Activated CD4-positive, alpha-beta T cell treated with anti-CD3 and anti-CD28 coated beads for 36 hours (primary cell): ENCODE data around the gene FAM184B. TPM values are rescaled to one million over a fixed set of nuclear protein-coding genes. Genes with fewer than 3 reads are reported as not detected.
"Not testable (repeated sequence)": the region's sequence is repeated elsewhere in the genome, so short reads cannot be mapped to it uniquely, and the experiment has no call there.

Experiments
- ATAC-seq: fragments of 200-7000 bp; cut with Tn5 transposase; one replicate; pipeline ENCODE4 v1.10.0; 2021; ENCODE audit warnings: mild to moderate bottlenecking, moderate library complexity
- CTCF ChIA-PET: fragments of 350-600 bp; sonication (Branson Sonifier 250); formaldehyde crosslinking; loops from one replicate; lab custom pipeline; 2021; ENCODE audit warnings: antibody characterized with exemption; lab: Charles Lee
- POLR2A ChIA-PET: fragments of 350-600 bp; sonication (Branson Sonifier 250); formaldehyde crosslinking; loops from one replicate; lab custom pipeline; 2021; ENCODE audit warnings: antibody characterized with exemption, inconsistent platforms; lab: Charles Lee
- DNase-seq: peaks from one replicate; pipeline ENCODE4 v3.0.0-alpha.2; 2020
- H3K27ac Mint-ChIP-seq: one replicate; pipeline ENCODE4 v1.8.0; 2021; ENCODE audit warnings: mixed read lengths
- H3K27me3 Mint-ChIP-seq: one replicate; pipeline ENCODE4 v1.8.0; 2021; ENCODE audit warnings: mixed read lengths
- H3K36me3 Mint-ChIP-seq: one replicate; pipeline ENCODE4 v1.8.0; 2021; ENCODE audit warnings: low read depth, mixed read lengths
- H3K4me1 Mint-ChIP-seq: one replicate; pipeline ENCODE4 v1.8.0; 2021; ENCODE audit warnings: mixed read lengths
- H3K4me3 Mint-ChIP-seq: one replicate; pipeline ENCODE4 v1.8.0; 2021; ENCODE audit warnings: mild to moderate bottlenecking, moderate library complexity, mixed read lengths
- H3K9me3 Mint-ChIP-seq: one replicate; pipeline ENCODE4 v1.8.0; 2021; ENCODE audit warnings: low read depth, mixed read lengths
- intact Hi-C, 2 experiments: fragments of 100-400 bp; cut with DNase I in 1 of 2; cut with micrococcal nuclease in 1 of 2; formaldehyde crosslinking; loops; one replicate each; pipeline versions ENCODE4 v1.14.2 to v1.15.1; 2022 to 2024; cut with DNase I, micrococcal nuclease
- total RNA-seq, 2 experiments: library from RNA; stranded (reverse); gene quantifications; one replicate each; pipeline ENCODE4 v1.2.3, GENCODE V29; 2021

The FAM184B gene
- total RNA-seq, 2 experiments from 2014 or later: 0.04 TPM; not detected in 1

GRCh38 chr4:17701882-17702281, 79.5 kb downstream of the FAM184B start:
- intact Hi-C loops: no loop called here
- no peak for ATAC-seq
- Mint-ChIP-seq H3K9me3 (peaks cover 6% of the 10 kb centered on the region), H3K4me3 (no peak overlapping the region), H3K4me1 (no peaks in the 10 kb centered on the region), H3K27ac (no peak overlapping the region), H3K36me3 (no peaks in the 10 kb centered on the region), H3K27me3 (no peaks in the 10 kb centered on the region)
- DNase-seq: no peak
- POLR2A ChIA-PET: no interaction called here
- CTCF ChIA-PET: interaction anchor here (0.7 to 1.2 kb wide), 2 partner anchors 41 to 56 kb away, joined by 3 read pairs; no protein-coding TSS in a partner anchor

- Mint-ChIP-seq H3K4me3 (no peak overlapping the region), H3K4me1 (no peaks in the 10 kb centered on the region), H3K36me3 (no peaks in the 10 kb centered on the region), H3K27ac (no peak overlapping the region), H3K27me3 (no peaks in the 10 kb centered on the region), H3K9me3 (peaks cover 6% of the 10 kb centered on the region)
- DNase-seq: no peak
- CTCF ChIA-PET: interaction anchor here (0.7 to 1.2 kb wide), 2 partner anchors 40 to 57 kb away, joined by 3 read pairs; no protein-coding TSS in a partner anchor
- ATAC-seq: no peak
- intact Hi-C loops: no loop called here
- POLR2A ChIA-PET: no interaction called here
These were observed 80.1 kb downstream of the FAM184B start for GRCh38 chr4:17701138-17701839.

- Mint-ChIP-seq H3K4me1 (no peaks in the 10 kb centered on the region), H3K27me3 (peaks cover 4% of the 10 kb centered on the region), H3K9me3 (peaks cover 6% of the 10 kb centered on the region), H3K4me3 (no peak overlapping the region), H3K27ac (no peak overlapping the region), H3K36me3 (no peaks in the 10 kb centered on the region)
- POLR2A ChIA-PET: no interaction called here
- intact Hi-C loops: no loop called here
- ATAC-seq (no peak), DNase-seq (no peak)
- CTCF ChIA-PET: no interaction called here
These were observed 82.0 kb downstream of the FAM184B start for GRCh38 chr4:17699380-17699779.

- Mint-ChIP-seq H3K4me3 (no peak overlapping the region), H3K27me3 (peaks cover 4% of the 10 kb centered on the region), H3K9me3 (peaks cover 6% of the 10 kb centered on the region), H3K36me3 (no peaks in the 10 kb centered on the region), H3K4me1 (no peaks in the 10 kb centered on the region), H3K27ac (no peak overlapping the region)
- intact Hi-C loops: no loop called here
- DNase-seq (no peak), ATAC-seq (no peak)
- ChIA-PET POLR2A (no interaction called here), CTCF (no interaction called here)
These were observed 83.3 kb downstream of the FAM184B start for GRCh38 chr4:17698116-17698515.

- H3K4me3 Mint-ChIP-seq: no peak overlapping the region
- no peaks in the 10 kb centered on the region for H3K36me3 Mint-ChIP-seq
- DNase-seq: no peak
- peaks cover 6% of the 10 kb centered on the region for H3K9me3 Mint-ChIP-seq
- no peak for ATAC-seq
- peaks cover 4% of the 10 kb centered on the region for H3K27me3 Mint-ChIP-seq
- CTCF ChIA-PET: interaction anchor here (0.6 to 1.4 kb wide), 3 partner anchors 9 to 441 kb away, joined by 3 to 4 read pairs (median 4); no protein-coding TSS in a partner anchor
- POLR2A ChIA-PET: no interaction called here
- H3K4me1 Mint-ChIP-seq: no peaks in the 10 kb centered on the region
- no peak overlapping the region for H3K27ac Mint-ChIP-seq
- intact Hi-C loops: no loop called here
These were observed 86.1 kb downstream of the FAM184B start for GRCh38 chr4:17695341-17695740.

GRCh38 chr4:17694552-17694951, 86.9 kb downstream of the FAM184B start:
- ChIA-PET CTCF (interaction anchor here (0.6 to 1.4 kb wide), 2 partner anchors 10 to 129 kb away, joined by 4 read pairs; no protein-coding TSS in a partner anchor), POLR2A (no interaction called here)
- peaks cover 4% of the 10 kb centered on the region for H3K27me3 Mint-ChIP-seq
- intact Hi-C loops: no loop called here
- no peaks in the 10 kb centered on the region for H3K4me1 Mint-ChIP-seq
- H3K4me3 Mint-ChIP-seq: no peak overlapping the region
- peaks cover 6% of the 10 kb centered on the region for H3K9me3 Mint-ChIP-seq
- DNase-seq: no peak
- no peaks in the 10 kb centered on the region for H3K36me3 Mint-ChIP-seq
- no peak overlapping the region for H3K27ac Mint-ChIP-seq
- no peak for ATAC-seq

GRCh38 chr4:17690898-17691297, 90.5 kb downstream of the FAM184B start:
- Mint-ChIP-seq H3K4me3 (no peak overlapping the region), H3K36me3 (no peaks in the 10 kb centered on the region), H3K4me1 (no peaks in the 10 kb centered on the region), H3K9me3 (no peaks in the 10 kb centered on the region), H3K27ac (no peak overlapping the region), H3K27me3 (no peaks in the 10 kb centered on the region)
- ChIA-PET POLR2A (no interaction called here), CTCF (interaction anchor here (1.1 kb wide), 1 partner anchor 22 kb away, joined by 6 read pairs; no protein-coding TSS in a partner anchor)
- DNase-seq (no peak), ATAC-seq (no peak)
- intact Hi-C loops: no loop called here

GRCh38 chr4:17690135-17690534, 91.3 kb downstream of the FAM184B start:
- intact Hi-C loops: no loop called here
- DNase-seq (no peak), ATAC-seq (no peak)
- Mint-ChIP-seq H3K9me3 (no peaks in the 10 kb centered on the region), H3K36me3 (no peaks in the 10 kb centered on the region), H3K4me3 (no peak overlapping the region), H3K4me1 (no peaks in the 10 kb centered on the region), H3K27me3 (no peaks in the 10 kb centered on the region), H3K27ac (no peak overlapping the region)
- POLR2A ChIA-PET: no interaction called here
- CTCF ChIA-PET: no interaction called here

GRCh38 chr4:17688011-17688441, 93.4 kb downstream of the FAM184B start:
- POLR2A ChIA-PET: no interaction called here
- no peaks in the 10 kb centered on the region for H3K9me3 Mint-ChIP-seq
- ATAC-seq (peak; percentile 63), DNase-seq (peak; percentile 6)
- intact Hi-C loops: no loop called here
- no peaks in the 10 kb centered on the region for H3K36me3 Mint-ChIP-seq
- CTCF ChIA-PET: no interaction called here
- H3K4me3 Mint-ChIP-seq: no peak overlapping the region
- H3K27me3 Mint-ChIP-seq: no peaks in the 10 kb centered on the region
- no peaks in the 10 kb centered on the region for H3K4me1 Mint-ChIP-seq
- no peak overlapping the region for H3K27ac Mint-ChIP-seq

GRCh38 chr4:17687237-17687857, 94.1 kb downstream of the FAM184B start:
- Mint-ChIP-seq H3K4me1 (no peaks in the 10 kb centered on the region), H3K27ac (no peak overlapping the region), H3K27me3 (no peaks in the 10 kb centered on the region), H3K9me3 (no peaks in the 10 kb centered on the region), H3K36me3 (no peaks in the 10 kb centered on the region), H3K4me3 (no peak overlapping the region)
- ChIA-PET CTCF (no interaction called here), POLR2A (no interaction called here)
- DNase-seq (no peak), ATAC-seq (no peak)
- intact Hi-C loops: no loop called here

- DNase-seq, H3K36me3 Mint-ChIP-seq, H3K27me3 Mint-ChIP-seq, ATAC-seq, H3K27ac Mint-ChIP-seq, H3K9me3 Mint-ChIP-seq, H3K4me3 Mint-ChIP-seq, H3K4me1 Mint-ChIP-seq, POLR2A ChIA-PET, intact Hi-C loops: not testable (repeated sequence)
- CTCF ChIA-PET: interaction anchor here (0.6 kb wide), 1 partner anchor 1761 kb away, joined by 4 read pairs; no protein-coding TSS in a partner anchor
These were observed 96.8 kb downstream of the FAM184B start for GRCh38 chr4:17684648-17685047.

- H3K4me1 Mint-ChIP-seq: no peaks in the 10 kb centered on the region
- no peaks in the 10 kb centered on the region for H3K27me3 Mint-ChIP-seq
- DNase-seq: no peak
- ChIA-PET CTCF (no interaction called here), POLR2A (no interaction called here)
- H3K4me3 Mint-ChIP-seq: no peak overlapping the region
- intact Hi-C loops: no loop called here
- H3K9me3 Mint-ChIP-seq: no peaks in the 10 kb centered on the region
- ATAC-seq: no peak
- H3K36me3 Mint-ChIP-seq: no peaks in the 10 kb centered on the region
- no peak overlapping the region for H3K27ac Mint-ChIP-seq
These were observed 99.2 kb downstream of the FAM184B start for GRCh38 chr4:17682222-17682566.
